ENCODE measurements around the gene DOCK1. TPM values are rescaled to one million over a fixed set of nuclear protein-coding genes. Genes with fewer than 3 reads are reported as not detected.

Gene DOCK1
- total RNA-seq, 6 experiments from 2014 or later, result 50.6 to 59.9 (median 54.7) TPM

DNA sequence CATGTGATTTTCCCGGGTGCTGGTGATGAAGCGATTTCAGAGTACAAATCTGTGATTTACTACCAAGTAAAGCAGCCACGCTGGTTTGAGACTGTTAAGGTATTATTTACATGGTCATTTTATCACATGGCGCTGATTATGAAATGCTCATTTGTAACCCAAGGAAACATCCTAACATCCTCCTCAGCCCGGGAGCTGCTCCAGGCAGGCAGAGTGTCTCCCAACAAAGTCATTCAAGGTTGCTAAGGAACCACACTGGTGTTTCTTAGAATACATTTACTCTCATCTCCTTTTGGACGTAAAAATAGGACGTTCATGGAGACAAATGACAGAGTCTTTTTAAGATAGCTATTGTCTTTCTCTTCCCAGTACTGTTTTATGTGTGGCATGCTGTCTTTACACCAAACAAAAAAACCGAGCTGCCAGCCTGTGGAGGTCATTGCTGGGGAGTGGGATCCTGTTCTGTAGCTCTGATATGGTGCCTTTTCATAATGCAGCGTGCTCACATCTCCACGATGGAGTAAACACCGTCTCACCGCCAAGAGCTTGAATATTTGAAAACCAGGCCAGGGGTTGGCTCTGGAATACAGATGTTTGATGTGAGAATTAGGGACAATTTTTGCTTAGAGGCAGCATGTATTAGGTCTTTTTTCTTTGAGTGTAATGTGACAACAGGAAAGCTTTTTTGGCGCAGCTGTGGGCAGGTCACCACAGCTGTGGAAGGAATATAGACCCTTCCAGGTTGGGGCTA is 119.6 kb downstream of the DOCK1 start:
- TF ChIP-seq, protein P1, sequence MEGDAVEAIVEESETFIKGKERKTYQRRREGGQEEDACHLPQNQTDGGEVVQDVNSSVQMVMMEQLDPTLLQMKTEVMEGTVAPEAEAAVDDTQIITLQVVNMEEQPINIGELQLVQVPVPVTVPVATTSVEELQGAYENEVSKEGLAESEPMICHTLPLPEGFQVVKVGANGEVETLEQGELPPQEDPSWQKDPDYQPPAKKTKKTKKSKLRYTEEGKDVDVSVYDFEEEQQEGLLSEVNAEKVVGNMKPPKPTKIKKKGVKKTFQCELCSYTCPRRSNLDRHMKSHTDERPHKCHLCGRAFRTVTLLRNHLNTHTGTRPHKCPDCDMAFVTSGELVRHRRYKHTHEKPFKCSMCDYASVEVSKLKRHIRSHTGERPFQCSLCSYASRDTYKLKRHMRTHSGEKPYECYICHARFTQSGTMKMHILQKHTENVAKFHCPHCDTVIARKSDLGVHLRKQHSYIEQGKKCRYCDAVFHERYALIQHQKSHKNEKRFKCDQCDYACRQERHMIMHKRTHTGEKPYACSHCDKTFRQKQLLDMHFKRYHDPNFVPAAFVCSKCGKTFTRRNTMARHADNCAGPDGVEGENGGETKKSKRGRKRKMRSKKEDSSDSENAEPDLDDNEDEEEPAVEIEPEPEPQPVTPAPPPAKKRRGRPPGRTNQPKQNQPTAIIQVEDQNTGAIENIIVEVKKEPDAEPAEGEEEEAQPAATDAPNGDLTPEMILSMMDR (IDR thresholded peaks at IDR 0.05), result no peak
- Mint-ChIP-seq H3K4me1 (ENCODE audit: low read depth) (no peaks in the 10 kb centered on the region), H3K9me3 (no peaks in the 10 kb centered on the region), H3K4me3 (no peak overlapping the region), H3K27ac (peak overlapping the region; percentile 51; the same call in 1 of the 2 replicates), H3K27me3 (ENCODE audit: insufficient read depth) (no peaks in the 10 kb centered on the region), H3K36me3 (ENCODE audit: low read depth) (peaks cover 40% of the 10 kb centered on the region)
- DNase-seq, result no peak

DNA sequence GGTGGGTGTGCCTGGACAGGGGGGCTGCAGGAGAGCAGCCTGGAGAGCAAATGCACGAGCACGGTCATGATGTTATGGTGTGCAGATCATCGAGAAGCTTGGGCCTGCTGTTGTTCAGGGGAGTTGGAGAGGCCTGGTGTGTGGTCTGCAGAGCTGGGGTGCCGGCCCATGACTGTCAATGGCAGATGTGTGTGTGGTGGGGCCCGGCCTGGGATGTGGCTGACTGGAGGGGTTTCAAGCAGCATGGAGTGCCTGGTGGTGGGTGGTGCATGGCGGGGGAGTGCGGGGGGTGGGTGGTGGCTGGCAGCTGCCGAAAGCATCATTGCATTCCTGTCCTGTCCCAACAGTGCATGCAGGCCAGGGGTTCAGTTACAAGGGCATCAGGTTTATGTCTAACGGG is 122.6 kb downstream of the DOCK1 start:
- Mint-ChIP-seq H3K4me3 (no peak overlapping the region), H3K27me3 (ENCODE audit: insufficient read depth) (no peaks in the 10 kb centered on the region), H3K9me3 (no peaks in the 10 kb centered on the region), H3K27ac (no peak overlapping the region), H3K4me1 (ENCODE audit: low read depth) (no peaks in the 10 kb centered on the region), H3K36me3 (ENCODE audit: low read depth) (peaks cover 49% of the 10 kb centered on the region)
- DNase-seq, result no peak
- TF ChIP-seq, protein P1 (IDR thresholded peaks at IDR 0.05), result no peak

DNA sequence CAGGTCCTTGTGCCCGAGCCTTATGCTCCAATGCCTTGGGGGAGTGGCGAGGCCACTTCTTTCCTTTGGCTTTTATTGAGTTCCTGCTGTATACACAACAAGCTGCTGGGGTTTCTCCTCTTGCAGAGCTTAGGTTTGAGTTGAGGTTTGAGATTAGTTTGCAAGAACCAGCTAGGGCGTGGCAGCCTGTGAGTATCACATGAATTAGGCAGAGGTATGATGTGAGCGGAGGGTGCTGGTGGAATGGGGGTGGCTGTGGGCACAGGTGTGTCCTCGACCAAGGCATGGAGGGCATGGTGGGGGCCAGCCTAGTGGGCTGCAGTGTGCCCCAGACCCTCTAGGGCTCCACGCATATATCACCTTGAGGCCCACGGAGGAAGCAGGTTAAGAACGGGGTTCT is 123.3 kb downstream of the DOCK1 start:
- Mint-ChIP-seq H3K4me3 (no peak overlapping the region), H3K4me1 (ENCODE audit: low read depth) (peaks cover 3% of the 10 kb centered on the region), H3K27me3 (ENCODE audit: insufficient read depth) (no peaks in the 10 kb centered on the region), H3K9me3 (no peaks in the 10 kb centered on the region), H3K36me3 (ENCODE audit: low read depth) (peaks cover 46% of the 10 kb centered on the region), H3K27ac (no peak overlapping the region)
- TF ChIP-seq, protein P1 (IDR thresholded peaks at IDR 0.05), result no peak
- DNase-seq, result no peak

DNA sequence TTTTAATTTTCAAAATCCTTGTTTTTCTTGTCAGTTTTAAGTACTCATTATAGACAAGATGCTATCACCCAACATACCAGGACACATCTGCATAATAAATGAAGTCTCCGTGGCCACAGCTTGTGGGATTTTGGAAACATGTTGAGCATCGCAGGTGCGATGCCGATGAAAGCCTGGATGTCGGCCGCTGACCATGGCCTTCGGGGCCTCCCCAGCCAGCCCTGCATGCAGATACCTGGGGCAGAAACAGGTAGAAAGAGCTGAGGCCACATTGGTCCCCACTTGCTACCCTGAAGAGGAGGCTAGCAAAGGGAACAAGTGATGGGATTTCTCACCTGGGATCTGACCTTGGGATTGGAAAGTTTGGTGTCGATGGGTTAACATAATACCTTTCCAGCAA is 123.8 kb downstream of the DOCK1 start:
- H3K27ac Mint-ChIP-seq, result no peak overlapping the region
- DNase-seq, result no peak
- H3K9me3 Mint-ChIP-seq, result no peaks in the 10 kb centered on the region
- H3K27me3 Mint-ChIP-seq (ENCODE audit: insufficient read depth), result no peaks in the 10 kb centered on the region
- H3K4me1 Mint-ChIP-seq (ENCODE audit: low read depth), result peaks cover 8% of the 10 kb centered on the region
- no peak overlapping the region for H3K4me3 Mint-ChIP-seq
- TF ChIP-seq, protein P1 (IDR thresholded peaks at IDR 0.05), result no peak
- peaks cover 48% of the 10 kb centered on the region for H3K36me3 Mint-ChIP-seq (ENCODE audit: low read depth)

DNA sequence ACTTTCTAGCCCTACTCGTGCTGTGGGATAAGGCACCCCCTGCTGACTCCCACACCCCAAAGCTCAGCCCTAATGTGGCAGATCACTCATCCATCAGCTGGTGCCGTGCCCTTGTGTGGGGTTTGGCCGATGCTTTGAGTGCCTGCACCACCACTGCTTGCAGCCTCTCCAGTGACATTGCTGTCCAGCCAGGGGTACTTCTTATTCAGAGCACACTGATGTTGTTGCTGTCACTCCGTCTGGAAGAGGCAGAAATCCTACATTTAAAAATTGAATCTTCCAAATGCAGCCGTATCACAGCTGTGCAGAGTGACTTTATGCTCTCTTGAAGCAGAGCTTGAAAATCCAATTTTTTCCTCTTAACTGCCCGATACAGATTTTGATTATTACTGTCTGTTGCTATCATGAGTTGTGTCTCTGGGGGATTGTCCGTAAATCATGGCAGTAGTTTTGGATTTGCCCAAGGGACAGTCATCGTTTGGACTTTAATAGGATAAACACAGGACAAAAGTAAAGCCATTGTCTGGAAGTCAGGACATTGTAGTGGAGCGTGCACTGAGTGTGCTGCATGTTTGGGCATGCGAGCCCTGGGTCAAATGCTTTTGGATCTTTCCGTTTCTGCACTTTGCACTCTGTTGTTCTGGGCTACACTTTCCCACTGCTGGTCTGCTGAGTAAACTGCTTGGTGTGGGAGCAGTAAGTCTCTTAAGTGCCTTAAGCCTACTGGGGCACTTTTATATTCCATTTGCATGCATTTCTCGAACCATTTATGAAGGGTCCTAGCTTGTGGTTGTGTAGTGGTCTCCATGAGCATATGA is 128.2 kb downstream of the DOCK1 start:
- TF ChIP-seq, protein P1 (IDR thresholded peaks at IDR 0.05), result no peak
- Mint-ChIP-seq H3K36me3 (ENCODE audit: low read depth) (peaks cover 42% of the 10 kb centered on the region), H3K4me3 (no peak overlapping the region), H3K4me1 (ENCODE audit: low read depth) (peaks cover 13% of the 10 kb centered on the region), H3K9me3 (no peaks in the 10 kb centered on the region), H3K27ac (0 out of 2 replicates have a peak overlapping the region, but pooled peaks have one; percentile 47), H3K27me3 (ENCODE audit: insufficient read depth) (no peaks in the 10 kb centered on the region; the same call in 1 of the 2 replicates)
- no peak for DNase-seq

All from HFFc6 (cell line).